Fibroblast of lung (primary cell): ENCODE measurements around the gene SH3TC1.
A peak's percentile ranks its signal among the peaks of the same experiment; 100 is the strongest.

Source experiments
- EZH2 ChIP-seq: IDR thresholded peaks from 2 replicates; pipeline ENCODE4 v1.5.1; 2012; ENCODE audit warnings: low read length, control low read depth, mild to moderate bottlenecking; ENCODE audit errors: missing control alignments
- TF ChIP-seq, protein P1 (sequence below), 2 donors: IDR thresholded peaks in 1 of 2; conservative IDR thresholded peaks in 1 of 2; 1 replicate in 1 of 2; 2 replicates in 1 of 2; pipeline ENCODE4 v1.5.1; 2011 to 2012; ENCODE audit warnings: low read length in 2 of 2, control low read depth in 1 of 2, inconsistent platforms in 1 of 2, low read depth in 1 of 2, mild to moderate bottlenecking in 1 of 2

DNA sequence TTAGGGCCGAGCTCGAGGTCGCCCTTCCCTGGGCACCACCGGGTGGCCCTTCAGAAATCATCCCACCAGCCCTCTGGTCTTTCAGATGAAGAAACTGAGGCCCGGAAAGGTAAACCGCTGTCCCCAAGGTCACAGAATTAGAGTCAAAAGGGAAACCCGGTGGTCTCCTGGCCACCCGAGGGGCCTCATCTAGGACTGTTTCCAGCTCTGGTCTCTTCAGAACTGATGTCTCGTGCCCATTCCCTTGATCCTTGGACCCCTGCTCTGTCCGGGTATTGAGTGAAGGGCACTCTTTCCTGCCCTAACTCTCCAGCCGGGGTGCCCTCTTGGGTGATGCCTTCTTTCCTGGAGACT is 71.3 kb downstream of the SH3TC1 start:
- TF ChIP-seq, protein P1, sequence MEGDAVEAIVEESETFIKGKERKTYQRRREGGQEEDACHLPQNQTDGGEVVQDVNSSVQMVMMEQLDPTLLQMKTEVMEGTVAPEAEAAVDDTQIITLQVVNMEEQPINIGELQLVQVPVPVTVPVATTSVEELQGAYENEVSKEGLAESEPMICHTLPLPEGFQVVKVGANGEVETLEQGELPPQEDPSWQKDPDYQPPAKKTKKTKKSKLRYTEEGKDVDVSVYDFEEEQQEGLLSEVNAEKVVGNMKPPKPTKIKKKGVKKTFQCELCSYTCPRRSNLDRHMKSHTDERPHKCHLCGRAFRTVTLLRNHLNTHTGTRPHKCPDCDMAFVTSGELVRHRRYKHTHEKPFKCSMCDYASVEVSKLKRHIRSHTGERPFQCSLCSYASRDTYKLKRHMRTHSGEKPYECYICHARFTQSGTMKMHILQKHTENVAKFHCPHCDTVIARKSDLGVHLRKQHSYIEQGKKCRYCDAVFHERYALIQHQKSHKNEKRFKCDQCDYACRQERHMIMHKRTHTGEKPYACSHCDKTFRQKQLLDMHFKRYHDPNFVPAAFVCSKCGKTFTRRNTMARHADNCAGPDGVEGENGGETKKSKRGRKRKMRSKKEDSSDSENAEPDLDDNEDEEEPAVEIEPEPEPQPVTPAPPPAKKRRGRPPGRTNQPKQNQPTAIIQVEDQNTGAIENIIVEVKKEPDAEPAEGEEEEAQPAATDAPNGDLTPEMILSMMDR (conservative IDR thresholded peaks at IDR 0.05 in 1 of 2, IDR thresholded peaks at IDR 0.05 in 1 of 2; ENCODE audit: low read depth in 1 of 2, low read length in 2 of 2): no peak
- TF ChIP-seq EZH2: peak; percentile 63
